Fibroblast of skin of right quadriceps (primary cell): ENCODE results near the gene IQSEC3.
"Not testable (repeated sequence)": the region's sequence is repeated elsewhere in the genome, so short reads cannot be mapped to it uniquely, and the experiment has no call there.

Source experiments
- DNase-seq: peaks from one replicate; pipeline ENCODE4 v3.0.0-alpha.2; 2013

The IQSEC3 gene

GRCh38 chr12:184811-185575 is 118.4 kb downstream of the IQSEC3 start:
- no peak for DNase-seq

DNA sequence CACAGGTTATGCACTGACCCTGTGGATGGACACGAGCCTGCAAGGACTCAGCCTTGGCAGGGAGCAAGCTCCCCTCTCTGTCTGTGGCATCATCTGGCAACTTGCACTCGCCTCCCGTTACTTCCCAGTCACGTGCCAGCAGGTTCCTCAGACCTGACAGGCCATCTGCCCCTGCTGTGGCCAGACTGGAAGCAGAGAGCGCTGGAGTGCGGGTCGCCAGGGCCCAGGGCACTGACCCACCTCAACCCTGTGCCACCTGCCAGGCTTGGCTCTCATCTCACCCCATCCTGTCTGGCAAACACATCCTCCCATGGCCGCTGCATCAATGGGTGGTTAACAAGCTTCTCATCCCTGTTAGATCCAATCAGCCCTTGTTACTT is 119.0 kb downstream of the IQSEC3 start:
- DNase-seq = no peak

DNA sequence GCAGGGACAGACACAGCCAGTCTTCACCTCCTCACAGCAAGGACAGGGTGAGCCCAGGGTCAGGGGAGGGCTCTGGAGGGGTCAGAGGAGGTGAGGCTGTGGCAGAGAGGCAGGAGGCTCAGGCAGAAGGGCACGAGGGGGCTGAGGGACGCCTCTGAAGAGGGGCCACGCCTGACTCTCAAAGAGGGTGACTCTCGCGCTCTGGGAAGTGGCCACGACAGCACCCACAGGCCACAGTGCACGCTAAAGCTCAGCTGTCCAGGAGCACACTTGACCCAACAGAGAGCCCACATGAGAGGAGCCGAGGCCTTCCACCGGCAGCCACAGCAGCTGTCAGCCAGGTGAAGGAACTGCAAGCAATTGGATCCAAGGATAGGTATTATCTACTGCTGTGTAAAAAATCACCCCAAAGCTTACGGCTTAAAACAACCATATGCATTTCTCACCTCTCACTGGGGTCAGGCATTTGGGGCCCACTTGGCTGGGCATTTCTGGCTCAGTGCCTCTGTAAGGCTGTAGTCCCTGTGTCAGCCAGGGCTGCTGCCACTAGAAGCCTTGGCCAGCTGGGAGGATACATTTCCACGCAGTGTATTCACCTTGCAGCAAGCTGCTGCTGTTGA is 119.5 kb downstream of the IQSEC3 start:
- no peak for DNase-seq

DNA sequence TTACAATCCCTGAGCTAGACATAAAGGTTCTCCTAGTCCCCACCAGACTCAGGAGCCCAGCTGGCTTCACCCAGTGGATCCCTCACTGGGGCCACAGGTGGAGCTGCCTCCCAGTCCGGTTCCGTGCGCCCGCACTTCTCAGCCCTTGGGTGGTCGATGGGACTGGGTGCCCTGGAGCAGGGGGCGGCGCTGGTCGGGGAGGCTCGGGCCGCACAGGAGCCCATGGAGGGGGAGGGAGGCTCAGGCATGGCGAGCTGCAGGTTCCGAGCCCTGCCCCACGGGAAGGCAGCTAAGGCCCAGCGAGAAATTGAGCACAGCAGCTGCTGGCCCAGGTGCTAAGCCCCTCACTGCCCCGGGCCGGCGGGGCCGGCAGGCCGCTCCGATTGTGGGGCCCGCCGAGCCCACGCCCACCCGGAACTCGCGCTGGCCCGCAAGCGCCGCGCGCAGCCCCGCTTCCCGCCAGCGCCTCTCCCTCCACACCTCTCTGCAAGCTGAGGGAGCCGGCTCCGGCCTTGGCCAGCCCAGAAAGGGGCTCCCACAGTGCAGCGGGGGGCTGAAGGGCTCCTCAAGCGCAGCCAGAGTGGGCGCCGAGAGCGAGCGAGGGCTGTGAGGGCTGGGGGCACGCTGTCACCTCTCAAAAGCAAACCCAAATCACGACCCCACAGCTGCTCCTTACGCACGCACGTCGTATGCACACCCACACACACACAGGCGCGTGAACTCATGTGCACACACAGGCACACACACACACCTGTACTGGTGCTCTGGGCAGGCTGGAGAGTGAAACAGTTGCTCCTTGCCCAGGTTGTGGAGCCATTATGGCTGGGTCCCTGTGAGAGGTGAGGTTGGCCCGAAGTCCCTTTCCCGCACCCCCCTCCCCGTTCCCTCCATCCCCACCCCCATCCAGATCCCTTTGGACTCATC is 121.7 kb downstream of the IQSEC3 start:
- DNase-seq = not testable (repeated sequence)

DNA sequence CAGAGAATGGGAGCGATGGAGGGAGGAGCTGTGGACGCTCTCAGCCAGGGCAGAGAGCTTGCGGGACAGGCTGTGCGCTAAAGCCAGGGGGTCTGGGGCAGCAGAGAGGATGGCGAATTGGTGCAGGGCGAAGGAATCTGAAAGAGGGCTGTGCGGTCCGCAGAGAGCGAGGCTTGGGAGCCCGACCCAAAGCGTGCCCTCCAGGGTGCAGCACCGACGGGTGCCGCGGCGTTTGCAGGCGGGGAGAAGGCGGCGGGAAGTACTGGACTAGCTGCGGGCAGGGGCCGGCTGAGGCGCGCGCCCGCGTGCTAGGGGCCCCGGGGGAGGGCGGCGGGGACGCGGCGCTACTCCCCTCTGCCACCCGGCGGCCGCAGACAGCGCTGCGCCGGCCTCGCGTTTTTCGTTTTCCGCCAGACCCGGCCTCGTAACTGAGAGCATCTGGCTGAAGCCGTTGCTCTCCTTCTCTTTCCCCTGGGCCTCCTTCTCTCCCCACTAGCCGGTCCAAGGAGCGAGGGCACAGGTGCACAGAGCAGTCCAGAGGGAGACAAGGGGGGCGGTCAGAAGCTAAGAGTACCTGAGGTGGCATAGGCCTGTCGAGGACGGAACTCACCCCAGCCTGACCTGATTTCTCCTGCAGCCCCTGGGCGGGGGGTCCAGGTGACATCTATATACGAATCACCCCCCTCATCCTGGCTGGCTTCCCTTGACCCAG is 122.5 kb downstream of the IQSEC3 start:
- DNase-seq = peak; percentile 53

DNA sequence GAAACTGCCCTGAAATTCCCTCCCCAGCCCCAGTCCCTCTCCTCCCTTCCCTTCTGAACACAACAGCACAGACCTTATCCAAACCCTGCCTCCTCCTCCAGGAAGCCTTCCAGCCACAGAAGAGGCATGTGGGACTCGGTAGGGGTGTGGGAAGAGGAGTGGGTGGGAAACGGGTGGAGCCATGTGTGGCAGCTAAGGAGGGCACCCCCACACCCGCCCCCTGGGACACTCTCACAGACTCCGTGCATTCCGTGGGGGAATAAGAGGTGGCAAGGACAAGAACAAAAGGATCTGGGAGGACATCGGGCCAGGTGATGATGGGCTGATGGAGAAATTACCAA is 123.0 kb downstream of the IQSEC3 start:
- no peak for DNase-seq

- no peak for DNase-seq
Measured at GRCh38 chr12:190881-191280, 124.3 kb downstream of the IQSEC3 start.

- no peak for DNase-seq
Measured at GRCh38 chr12:191541-191940, 125.0 kb downstream of the IQSEC3 start.

DNA sequence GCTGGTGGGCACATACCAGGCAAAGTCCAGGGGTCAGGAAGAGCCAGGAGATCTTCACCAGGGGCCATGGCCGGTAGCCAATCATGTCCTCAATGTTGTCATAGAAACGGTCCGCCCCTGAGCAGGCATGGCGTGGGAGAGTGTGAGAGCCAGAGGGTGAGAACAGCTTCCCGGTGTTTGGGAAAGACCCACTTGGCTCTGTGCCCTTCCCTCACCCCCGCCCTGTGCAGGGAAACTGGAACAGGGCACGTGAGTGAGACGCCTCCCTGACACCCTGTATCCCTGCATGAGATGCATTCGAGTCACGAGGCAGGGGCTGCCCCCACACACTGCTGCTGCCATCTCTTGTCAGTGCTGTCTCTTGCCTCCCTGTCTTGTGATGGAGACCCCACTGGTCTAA is 126.7 kb downstream of the IQSEC3 start:
- no peak for DNase-seq

GRCh38 chr12:194276-194675 is 127.7 kb downstream of the IQSEC3 start:
- DNase-seq = no peak

DNA sequence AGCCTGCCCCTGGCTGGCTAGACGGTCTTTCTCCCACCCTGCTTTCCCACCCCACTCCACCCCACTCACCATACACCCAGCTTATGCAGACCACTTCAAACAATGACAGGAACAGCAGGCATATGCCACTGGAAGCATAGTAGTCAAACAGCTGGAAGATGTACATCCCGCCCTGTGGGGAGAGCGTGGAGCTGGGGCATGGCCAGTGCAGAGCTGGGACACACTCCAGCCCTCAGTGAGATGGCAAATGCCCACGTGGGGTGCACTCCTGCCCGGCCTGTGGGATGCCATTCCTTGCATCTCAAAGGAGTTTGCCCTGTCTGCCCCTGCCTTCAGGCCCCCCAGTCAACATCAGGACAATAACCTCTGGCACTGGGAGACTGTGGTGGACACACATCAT is 128.6 kb downstream of the IQSEC3 start:
- DNase-seq = no peak

DNA sequence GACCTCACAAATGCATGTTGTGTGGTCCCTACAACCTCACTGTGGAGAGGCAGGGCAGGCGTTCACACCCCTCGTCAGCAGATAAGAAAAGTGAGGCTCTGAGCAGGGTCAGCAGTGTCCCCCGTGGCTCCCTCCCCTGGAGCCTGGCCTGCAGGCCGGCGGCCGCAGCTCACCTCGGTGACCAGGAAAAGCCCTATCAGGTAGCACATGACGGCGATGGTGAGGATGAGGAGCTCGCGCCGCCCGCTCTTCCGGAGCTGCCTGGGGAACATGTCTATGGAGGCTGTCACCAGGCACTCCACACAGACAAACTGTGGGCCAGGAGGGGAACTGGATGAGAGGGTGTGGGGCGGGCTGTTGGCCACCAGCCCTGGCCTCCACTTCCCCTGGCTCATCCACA is 129.4 kb downstream of the IQSEC3 start:
- DNase-seq = no peak

DNA sequence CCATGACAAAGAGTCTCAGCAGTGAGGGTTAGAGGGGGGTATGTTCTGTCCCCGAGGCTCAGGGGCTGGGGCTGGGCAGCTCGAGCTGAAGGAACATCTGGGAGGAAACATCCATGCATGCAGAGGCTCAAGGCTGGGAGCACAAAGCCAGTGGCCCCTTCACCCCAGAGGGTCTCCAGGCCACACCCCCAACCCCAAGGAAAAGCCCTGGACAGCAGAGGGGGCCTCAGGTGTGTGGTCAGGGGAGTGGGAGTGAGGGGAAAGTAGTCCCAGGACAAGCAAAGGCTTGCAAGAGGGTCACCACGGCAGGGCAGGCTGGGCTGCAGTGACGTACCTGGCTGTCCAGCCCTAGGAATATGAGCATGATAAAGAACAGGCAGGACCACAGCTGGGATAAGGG is 129.9 kb downstream of the IQSEC3 start:
- no peak for DNase-seq

DNA sequence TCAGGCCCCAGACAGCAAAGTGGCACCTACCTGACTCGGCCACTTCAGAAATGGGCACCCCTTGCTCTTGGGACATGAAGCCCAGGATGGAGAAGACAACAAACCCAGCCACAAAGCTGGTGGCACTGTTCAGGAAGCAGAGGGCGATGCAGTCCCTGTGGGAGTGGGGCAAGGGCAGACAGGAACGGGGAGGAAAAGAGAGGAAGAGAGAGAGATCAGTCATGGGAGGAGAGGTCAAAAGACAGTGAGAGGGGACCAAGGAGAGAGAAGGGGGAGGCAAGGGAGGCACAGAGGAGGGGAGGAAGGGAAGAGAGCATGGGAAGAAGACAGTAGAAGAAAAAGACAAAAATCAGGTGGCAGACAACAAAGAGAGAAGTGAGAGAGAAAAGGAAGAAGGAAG is 130.8 kb downstream of the IQSEC3 start:
- DNase-seq = no peak

DNA sequence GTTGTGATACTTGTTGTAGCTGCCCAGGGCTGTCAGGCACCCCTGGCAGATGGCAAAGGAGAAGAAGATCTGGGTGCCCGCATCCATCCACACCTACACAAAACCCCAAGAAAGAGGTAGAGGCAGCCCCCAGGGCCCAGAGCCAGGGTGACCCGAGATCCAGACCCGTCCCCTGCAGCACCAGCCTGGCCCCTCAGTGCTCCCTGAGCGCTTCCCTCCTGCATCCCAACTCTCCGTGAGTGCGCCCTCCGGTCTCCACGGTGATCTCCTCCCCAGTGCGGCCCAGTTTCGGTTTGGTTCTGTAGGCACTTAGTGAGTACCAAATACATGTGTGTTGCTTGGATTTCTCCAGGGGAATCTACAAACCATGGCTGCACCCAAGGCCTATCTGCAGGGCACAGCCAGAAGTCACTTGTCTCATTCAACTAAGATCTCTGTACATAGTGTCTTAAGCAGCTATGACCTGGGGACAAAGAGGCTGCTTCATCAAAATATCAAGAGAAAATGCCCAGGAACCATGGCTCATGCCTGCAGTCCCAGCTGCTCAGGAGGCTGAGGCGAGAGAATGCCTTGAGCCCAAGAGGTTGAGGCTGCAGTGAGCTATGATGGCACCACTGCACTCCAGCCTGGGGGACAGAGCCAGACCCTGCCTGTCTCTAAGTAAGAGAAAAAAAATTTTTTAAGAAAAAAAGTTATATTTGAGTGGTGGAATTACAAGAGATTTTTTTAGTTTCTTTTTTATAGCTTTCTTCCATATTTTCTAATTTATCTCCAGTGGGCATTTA is 131.5 kb downstream of the IQSEC3 start:
- DNase-seq = no peak

GRCh38 chr12:198705-199104 is 132.1 kb downstream of the IQSEC3 start:
- DNase-seq = no peak

- DNase-seq = no peak
Measured at GRCh38 chr12:201361-201760, 134.8 kb downstream of the IQSEC3 start.

- no peak for DNase-seq
Measured at GRCh38 chr12:202081-202731, 135.6 kb downstream of the IQSEC3 start.

DNA sequence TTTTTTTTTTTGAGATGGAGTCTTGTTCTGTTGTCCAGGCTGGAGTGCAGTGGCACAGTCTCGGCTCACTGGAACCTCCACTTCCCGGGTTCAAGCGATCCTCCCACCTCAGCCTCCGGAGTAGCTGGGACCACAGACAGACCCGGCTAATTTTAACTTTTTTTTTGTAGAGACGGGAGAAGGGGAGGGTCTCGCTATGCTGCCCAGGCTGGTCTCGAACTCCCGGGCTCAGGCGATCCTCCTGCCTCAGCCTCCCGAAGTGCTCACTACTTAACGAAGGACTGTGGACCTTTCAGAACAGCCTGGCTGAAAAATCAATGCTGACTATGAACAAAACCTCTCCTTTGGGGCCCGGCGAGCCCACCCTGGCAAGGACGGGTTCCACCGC is 136.5 kb downstream of the IQSEC3 start:
- no peak for DNase-seq

- DNase-seq = no peak
Measured at GRCh38 chr12:203462-204260, 137.1 kb downstream of the IQSEC3 start.

GRCh38 chr12:204261-204678 is 137.7 kb downstream of the IQSEC3 start:
- DNase-seq = no peak
